B cell (primary cell): Measurements from ENCODE around the gene ZNF407. TPM values are rescaled to one million over a fixed set of nuclear protein-coding genes. Genes with fewer than 3 reads are reported as not detected.

Source experiments
- ATAC-seq: fragments of 200-7000 bp; cut with Tn5 transposase; one replicate; pipeline ENCODE4 v1.10.0; 2021; ENCODE audit warnings: low read depth, mild to moderate bottlenecking, moderate number of reproducible peaks, moderate library complexity
- CTCF ChIA-PET: fragments of 350-600 bp; sonication (Branson Sonifier 250); formaldehyde crosslinking; loops from one replicate; lab custom pipeline; 2021; ENCODE audit warnings: antibody characterized with exemption, inconsistent platforms; lab: Charles Lee
- POLR2A ChIA-PET: fragments of 350-600 bp; sonication (Branson Sonifier 250); formaldehyde crosslinking; loops from one replicate; lab custom pipeline; 2021; ENCODE audit warnings: antibody characterized with exemption; lab: Charles Lee
- DNase-seq: peaks from one replicate; pipeline ENCODE4 v3.0.0; 2013
- H2AFZ ChIP-seq: 2 replicates; pipeline ENCODE4 v1.6.1; 2012; ENCODE audit warnings: mild to moderate bottlenecking, low read depth, low read length; ENCODE audit not compliant: insufficient read depth, poor library complexity, severe bottlenecking
- H3K27ac ChIP-seq, 2 donors: 1 replicate in 1 of 2; 2 replicates in 1 of 2; pipeline ENCODE4 v1.5.1; 2012 to 2013; ENCODE audit warnings: low read length in 2 of 2, mild to moderate bottlenecking in 2 of 2, moderate library complexity in 1 of 2
- H3K27me3 ChIP-seq, 4 experiments: fragments of 200-600 bp in 1 of 4; sonication (generic) in 1 of 4; replicated peaks in 1 of 4; 1 replicate in 2 of 4; 2 replicates in 2 of 4; pipeline versions ENCODE4 v1.6.1 to v1.7.0; 2013 to 2016; ENCODE audit warnings: low read length in 3 of 4, mild to moderate bottlenecking in 2 of 4, mixed read lengths in 1 of 4, moderate library complexity in 1 of 4; ENCODE audit not compliant: insufficient read depth in 4 of 4, control insufficient read depth in 3 of 4; ENCODE audit errors: control extremely low read depth in 1 of 4
- H3K36me3 ChIP-seq, 2 experiments: replicated peaks in 1 of 2; 1 replicate in 1 of 2; 2 replicates in 1 of 2; pipeline versions ENCODE4 v1.6.1 to v1.7.1; 2013; ENCODE audit warnings: low read length in 1 of 2; ENCODE audit not compliant: insufficient read depth in 2 of 2, control insufficient read depth in 1 of 2; ENCODE audit errors: control extremely low read depth in 1 of 2, extremely low read depth in 1 of 2
- H3K4me1 ChIP-seq, 2 donors: fragments of 200-600 bp in 1 of 2; sonication (generic) in 1 of 2; 1 replicate in 1 of 2; 2 replicates in 1 of 2; pipeline versions ENCODE4 v1.5.1 to v1.6.1; 2013 to 2017; ENCODE audit warnings: low read length in 2 of 2; ENCODE audit not compliant: control insufficient read depth in 2 of 2, insufficient read depth in 2 of 2
- H3K4me2 ChIP-seq: replicated peaks from 2 replicates; pipeline ENCODE3; 2012; ENCODE audit warnings: mild to moderate bottlenecking, low read depth, low read length; ENCODE audit not compliant: poor library complexity, severe bottlenecking
- H3K4me3 ChIP-seq, 5 experiments: fragments of 200-600 bp in 1 of 5; sonication (generic) in 1 of 5; 1 replicate in 3 of 5; 2 replicates in 2 of 5; pipeline versions ENCODE4 v1.5.1 to v1.7.0; 2011 to 2016; ENCODE audit warnings: low read length in 4 of 5, mild to moderate bottlenecking in 4 of 5, low read depth in 2 of 5, control low read depth in 1 of 5, moderate library complexity in 1 of 5; ENCODE audit not compliant: insufficient read depth in 1 of 5; ENCODE audit errors: control extremely low read depth in 1 of 5, extremely low read depth in 1 of 5
- H3K79me2 ChIP-seq: fragments of 200-600 bp; sonication (generic); one replicate; pipeline ENCODE4 v1.6.0; 2016; ENCODE audit warnings: low read length; ENCODE audit not compliant: control insufficient read depth, insufficient read depth
- H3K9ac ChIP-seq: fragments of 200-600 bp; sonication (generic); 2 replicates; pipeline ENCODE4 v1.6.1; 2017; ENCODE audit warnings: mild to moderate bottlenecking, low read length, moderate library complexity
- H3K9me3 ChIP-seq, 3 donors: one replicate each; pipeline versions ENCODE4 v1.6.1 to v1.7.1; 2013; ENCODE audit warnings: low read length in 2 of 3; ENCODE audit not compliant: control insufficient read depth in 2 of 3, insufficient read depth in 1 of 3; ENCODE audit errors: control extremely low read depth in 1 of 3
- H4K20me1 ChIP-seq: 2 replicates; pipeline ENCODE4 v1.6.0; 2012; ENCODE audit warnings: mild to moderate bottlenecking, low read length; ENCODE audit not compliant: insufficient read depth, control insufficient read depth, poor library complexity, severe bottlenecking
- H3K27ac Mint-ChIP-seq: one replicate; pipeline ENCODE4 v1.8.0; 2021; ENCODE audit warnings: mixed read lengths
- H3K27me3 Mint-ChIP-seq: one replicate; pipeline ENCODE4 v1.8.0; 2021; ENCODE audit warnings: mixed read lengths
- H3K4me1 Mint-ChIP-seq: one replicate; pipeline ENCODE4 v1.8.0; 2021; ENCODE audit warnings: mixed read lengths
- H3K4me3 Mint-ChIP-seq: one replicate; pipeline ENCODE4 v1.8.0; 2021; ENCODE audit warnings: mixed read lengths
- H3K9me3 Mint-ChIP-seq: one replicate; pipeline ENCODE4 v1.8.0; 2022; ENCODE audit warnings: mixed read lengths; ENCODE audit not compliant: insufficient read depth
- EZH2 ChIP-seq: IDR thresholded peaks from 2 replicates; pipeline ENCODE4 v1.6.1; 2012; ENCODE audit warnings: borderline replicate concordance, low read depth, mild to moderate bottlenecking, moderate library complexity, low read length; ENCODE audit not compliant: insufficient read depth, poor library complexity, severe bottlenecking
- WGBS: methylation state at CpG from one replicate; pipeline ENCODE4 v1.1.5; 2013; ENCODE audit warnings: missing lambda C conversion rate; ENCODE audit not compliant: insufficient coverage; 5-methylcytosine and 5-hydroxymethylcytosine counted together
- intact Hi-C: fragments of 100-400 bp; cut with micrococcal nuclease; formaldehyde crosslinking; loops from one replicate; pipeline ENCODE4 v1.10.0; 2022
- polyA plus RNA-seq: library from polyadenylated mRNA; depleted of rRNA; stranded (reverse); fragments of >200 nt; gene quantifications from 2 replicates; pipeline ENCODE4 v1.2.3, GENCODE V29; 2012
- total RNA-seq, 2 donors: library from RNA; stranded (reverse); fragments of 120-200 nt in 1 of 2; gene quantifications; 1 replicate in 1 of 2; 2 replicates in 1 of 2; pipeline versions ENCODE4 v1.2.3 to v1.2.4, GENCODE V29; 2013 to 2022
- TF ChIP-seq, protein P1 (sequence below): fragments of 200-600 bp; IDR thresholded peaks from one replicate; pipeline ENCODE4 v1.8.0; 2022; ENCODE audit warnings: antibody characterized with exemption, mild to moderate bottlenecking

ZNF407 gene
- total and polyA plus RNA-seq, 2 donors (not counting 1 experiment from before 2014, with no cell fraction given), result 4.5 to 37.1 TPM

DNA sequence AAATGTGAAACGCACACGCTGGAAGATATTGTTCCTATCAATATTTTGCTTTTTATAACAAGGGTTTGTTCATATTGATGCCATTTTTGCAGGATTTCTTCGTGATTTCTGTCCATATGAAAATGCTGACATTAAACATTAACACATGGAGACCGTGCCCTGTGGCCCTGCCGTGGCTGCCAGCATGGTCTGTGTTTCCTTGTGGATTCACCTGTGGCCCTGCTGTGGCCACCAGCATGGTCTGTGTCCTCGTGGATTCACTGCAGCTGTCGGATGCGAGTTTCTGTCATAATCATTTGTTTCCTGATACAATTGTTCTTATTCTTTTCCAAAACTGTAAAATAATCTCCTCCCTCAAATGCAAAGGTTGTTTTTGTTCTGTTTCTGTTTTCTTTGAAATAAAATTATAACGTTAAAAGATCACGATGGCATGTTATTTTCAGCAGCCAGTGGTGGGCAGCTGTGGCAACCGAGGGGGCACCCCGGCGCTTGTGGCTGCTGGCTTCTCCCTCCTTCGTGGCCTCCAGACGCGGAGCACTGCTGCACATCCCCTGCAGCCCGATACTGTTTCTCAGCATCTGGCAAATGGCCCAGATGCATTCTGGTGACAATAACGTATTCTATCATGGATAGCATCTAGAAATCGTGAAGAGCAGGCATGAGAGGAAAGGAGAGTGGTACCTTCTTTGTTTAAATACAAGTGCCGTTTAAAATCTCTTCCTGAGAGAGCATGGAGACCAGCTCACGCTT, 467.8 kb downstream of the ZNF407 start:
- DNase-seq (no peak), ATAC-seq (no peak)
- TF ChIP-seq EZH2, result no peak
- TF ChIP-seq, protein P1, sequence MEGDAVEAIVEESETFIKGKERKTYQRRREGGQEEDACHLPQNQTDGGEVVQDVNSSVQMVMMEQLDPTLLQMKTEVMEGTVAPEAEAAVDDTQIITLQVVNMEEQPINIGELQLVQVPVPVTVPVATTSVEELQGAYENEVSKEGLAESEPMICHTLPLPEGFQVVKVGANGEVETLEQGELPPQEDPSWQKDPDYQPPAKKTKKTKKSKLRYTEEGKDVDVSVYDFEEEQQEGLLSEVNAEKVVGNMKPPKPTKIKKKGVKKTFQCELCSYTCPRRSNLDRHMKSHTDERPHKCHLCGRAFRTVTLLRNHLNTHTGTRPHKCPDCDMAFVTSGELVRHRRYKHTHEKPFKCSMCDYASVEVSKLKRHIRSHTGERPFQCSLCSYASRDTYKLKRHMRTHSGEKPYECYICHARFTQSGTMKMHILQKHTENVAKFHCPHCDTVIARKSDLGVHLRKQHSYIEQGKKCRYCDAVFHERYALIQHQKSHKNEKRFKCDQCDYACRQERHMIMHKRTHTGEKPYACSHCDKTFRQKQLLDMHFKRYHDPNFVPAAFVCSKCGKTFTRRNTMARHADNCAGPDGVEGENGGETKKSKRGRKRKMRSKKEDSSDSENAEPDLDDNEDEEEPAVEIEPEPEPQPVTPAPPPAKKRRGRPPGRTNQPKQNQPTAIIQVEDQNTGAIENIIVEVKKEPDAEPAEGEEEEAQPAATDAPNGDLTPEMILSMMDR, result no peak
- peaks cover 0 to 22% of the 10 kb centered on the region in 2 experiments for H3K36me3 ChIP-seq
- WGBS, result 96% methylated on average over 17 of the region's 21 CpGs
- H4K20me1 ChIP-seq, result no peaks in the 10 kb centered on the region
- no peak overlapping the region for H3K27ac ChIP-seq
- H3K4me3 ChIP-seq, result no peak overlapping the region
- POLR2A ChIA-PET, result no interaction called here
- CTCF ChIA-PET, result interaction anchor here (0.7 kb wide), 1 partner anchor 8 kb away, joined by 3 read pairs; no protein-coding TSS in a partner anchor
- Mint-ChIP-seq H3K27ac (no peak overlapping the region), H3K27me3 (no peaks in the 10 kb centered on the region), H3K4me1 (peaks cover 14% of the 10 kb centered on the region), H3K4me3 (no peak overlapping the region), H3K9me3 (no peaks in the 10 kb centered on the region)
- H3K4me1 ChIP-seq, result peaks cover 5 to 8% of the 10 kb centered on the region in 2 donors
- no peaks in the 10 kb centered on the region for H3K79me2 ChIP-seq
- H3K9ac ChIP-seq, result no peak overlapping the region
- H3K9me3 ChIP-seq, result no peaks in the 10 kb centered on the region
- H2AFZ ChIP-seq, result no peak overlapping the region
- intact Hi-C loops, result no loop called here
- H3K27me3 ChIP-seq, result no peaks in the 10 kb centered on the region
- H3K4me2 ChIP-seq, result no peak overlapping the region
